OCI-LY7 (cell line): ENCODE measurements around the gene C10orf90. TPM values are rescaled to one million over a fixed set of nuclear protein-coding genes. Genes with fewer than 3 reads are reported as not detected.

Experiments used
- BruUV-seq: library from RNA; stranded (reverse); fragments of 400-500 nt; replicated peaks from 2 replicates; lab custom pipeline; 2021; lab: Mats Ljungman, UMichigan
- CTCF ChIA-PET: fragments of 300-600 bp; sonication (Branson Sonifier 250); formaldehyde crosslinking; loops from one replicate; lab custom pipeline; 2022; ENCODE audit warnings: antibody characterized with exemption; ENCODE audit not compliant: unreplicated experiment; lab: Charles Lee
- POLR2A ChIA-PET: fragments of 300-600 bp; sonication (Branson Sonifier 250); formaldehyde crosslinking; loops from one replicate; lab custom pipeline; 2022; ENCODE audit warnings: antibody characterized with exemption; lab: Charles Lee
- DNase-seq: peaks from one replicate; pipeline ENCODE4 v3.0.0-alpha.2; 2015; ENCODE audit warnings: low spot score
- H2AFZ ChIP-seq: fragments of 200-600 bp; sonication (generic), shearing (Covaris generic); 2 replicates; pipeline ENCODE4 v1.6.1; 2014; ENCODE audit warnings: mild to moderate bottlenecking, antibody characterized with exemption, low read length, moderate library complexity
- H3K27ac ChIP-seq: fragments of 200-600 bp; sonication (generic); 2 replicates; pipeline ENCODE4 v1.5.1; 2014; ENCODE audit warnings: mixed run types, low read depth, mild to moderate bottlenecking, moderate library complexity, low read length, inconsistent platforms; ENCODE audit not compliant: poor library complexity, severe bottlenecking
- H3K36me3 ChIP-seq: fragments of 200-600 bp; sonication (generic); 2 replicates; pipeline ENCODE4 v1.6.1; 2014; ENCODE audit warnings: mild to moderate bottlenecking, antibody characterized with exemption, low read length, moderate library complexity, mixed read lengths; ENCODE audit not compliant: insufficient read depth
- H3K4me1 ChIP-seq: fragments of 200-600 bp; sonication (generic); 2 replicates; pipeline ENCODE4 v1.5.1; 2014; ENCODE audit warnings: mild to moderate bottlenecking, low read length; ENCODE audit not compliant: insufficient read depth, poor library complexity, severe bottlenecking
- H3K4me2 ChIP-seq: fragments of 200-600 bp; sonication (generic); 2 replicates; pipeline ENCODE4 v1.6.1; 2014; ENCODE audit warnings: mild to moderate bottlenecking, low read length
- H3K4me3 ChIP-seq: fragments of 200-600 bp; sonication (generic); 2 replicates; pipeline ENCODE4 v1.5.1; 2014; ENCODE audit warnings: mild to moderate bottlenecking, low read depth, low read length; ENCODE audit not compliant: poor library complexity, severe bottlenecking
- H3K79me2 ChIP-seq: fragments of 200-600 bp; sonication (generic); 2 replicates; pipeline ENCODE4 v1.6.1; 2016; ENCODE audit warnings: low read depth, mild to moderate bottlenecking, low read length, moderate library complexity, mixed read lengths; ENCODE audit not compliant: insufficient read depth
- H3K9me2 ChIP-seq: fragments of 200-600 bp; sonication (generic); 2 replicates; pipeline ENCODE4 v1.6.1; 2016; ENCODE audit warnings: mild to moderate bottlenecking, low read length, mixed read lengths; ENCODE audit not compliant: insufficient read depth
- H3K9me3 ChIP-seq: fragments of 200-600 bp; sonication (generic); 2 replicates; pipeline ENCODE4 v1.6.1; 2014; ENCODE audit warnings: mild to moderate bottlenecking, mixed run types, low read length, mixed read lengths
- H4K20me1 ChIP-seq: fragments of 200-600 bp; sonication (generic); 2 replicates; pipeline ENCODE4 v1.6.1; 2014; ENCODE audit warnings: mild to moderate bottlenecking, antibody characterized with exemption, low read length, moderate library complexity, mixed read lengths; ENCODE audit not compliant: insufficient read depth
- EZH2phosphoT487 ChIP-seq: fragments of 200-600 bp; sonication (generic); IDR thresholded peaks from 2 replicates; pipeline ENCODE4 v1.6.1; 2018; ENCODE audit warnings: low read depth, borderline replicate concordance, mild to moderate bottlenecking, mixed run types, antibody characterized with exemption, low read length, moderate library complexity, mixed read lengths
- intact Hi-C: fragments of 100-400 bp; cut with micrococcal nuclease; formaldehyde crosslinking; loops from one replicate; pipeline ENCODE4 v1.10.0; 2022; ENCODE audit not compliant: unreplicated experiment
- total RNA-seq, 2 experiments: library from RNA; depleted of rRNA in 1 of 2; stranded (reverse); fragments of >200 nt in 1 of 2; shearing (Covaris generic) in 1 of 2; gene quantifications; 2 replicates each; pipeline ENCODE4 v1.2.3, GENCODE V29; 2014 to 2022
- TF ChIP-seq, protein P1 (sequence below): fragments of 200-600 bp; sonication (generic); conservative IDR thresholded peaks from 2 replicates; pipeline ENCODE4 v1.5.1; 2014; ENCODE audit warnings: mild to moderate bottlenecking, antibody characterized with exemption, low read length, moderate library complexity, mixed read lengths

The C10orf90 gene
- total RNA-seq, 2 experiments from 2014 or later: not detected

GRCh38 chr10:126646110-126646509 is 24.4 kb downstream of the C10orf90 start:
- Histone ChIP-seq H3K27ac (no peak overlapping the region), H4K20me1 (no peaks in the 10 kb centered on the region), H3K4me2 (no peak overlapping the region), H3K4me3 (no peak overlapping the region), H3K9me2 (no peaks in the 10 kb centered on the region), H3K4me1 (no peaks in the 10 kb centered on the region), H3K36me3 (no peaks in the 10 kb centered on the region), H3K9me3 (no peaks in the 10 kb centered on the region), H2AFZ (no peak overlapping the region), H3K79me2 (no peaks in the 10 kb centered on the region)
- no peak for DNase-seq
- BruUV-seq: no TSS peak
- intact Hi-C loops: no loop called here
- ChIA-PET POLR2A (interaction anchor here (0.6 kb wide), 1 partner anchor 1279 kb away, joined by 3 read pairs; no protein-coding TSS in a partner anchor), CTCF (no interaction called here)
- TF ChIP-seq, protein P1, sequence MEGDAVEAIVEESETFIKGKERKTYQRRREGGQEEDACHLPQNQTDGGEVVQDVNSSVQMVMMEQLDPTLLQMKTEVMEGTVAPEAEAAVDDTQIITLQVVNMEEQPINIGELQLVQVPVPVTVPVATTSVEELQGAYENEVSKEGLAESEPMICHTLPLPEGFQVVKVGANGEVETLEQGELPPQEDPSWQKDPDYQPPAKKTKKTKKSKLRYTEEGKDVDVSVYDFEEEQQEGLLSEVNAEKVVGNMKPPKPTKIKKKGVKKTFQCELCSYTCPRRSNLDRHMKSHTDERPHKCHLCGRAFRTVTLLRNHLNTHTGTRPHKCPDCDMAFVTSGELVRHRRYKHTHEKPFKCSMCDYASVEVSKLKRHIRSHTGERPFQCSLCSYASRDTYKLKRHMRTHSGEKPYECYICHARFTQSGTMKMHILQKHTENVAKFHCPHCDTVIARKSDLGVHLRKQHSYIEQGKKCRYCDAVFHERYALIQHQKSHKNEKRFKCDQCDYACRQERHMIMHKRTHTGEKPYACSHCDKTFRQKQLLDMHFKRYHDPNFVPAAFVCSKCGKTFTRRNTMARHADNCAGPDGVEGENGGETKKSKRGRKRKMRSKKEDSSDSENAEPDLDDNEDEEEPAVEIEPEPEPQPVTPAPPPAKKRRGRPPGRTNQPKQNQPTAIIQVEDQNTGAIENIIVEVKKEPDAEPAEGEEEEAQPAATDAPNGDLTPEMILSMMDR: no peak
- no peak for TF ChIP-seq EZH2phosphoT487

- Histone ChIP-seq H3K36me3 (no peaks in the 10 kb centered on the region), H3K4me2 (no peak overlapping the region), H3K4me1 (no peaks in the 10 kb centered on the region), H3K9me2 (no peaks in the 10 kb centered on the region), H3K4me3 (no peak overlapping the region), H4K20me1 (no peaks in the 10 kb centered on the region), H3K79me2 (no peaks in the 10 kb centered on the region), H3K27ac (no peak overlapping the region), H2AFZ (no peak overlapping the region), H3K9me3 (no peaks in the 10 kb centered on the region)
- DNase-seq: no peak
- BruUV-seq: no TSS peak
- ChIA-PET CTCF (no interaction called here), POLR2A (interaction anchor here (0.5 kb wide), 1 partner anchor 422 kb away, joined by 3 read pairs; no protein-coding TSS in a partner anchor)
- no peak for TF ChIP-seq EZH2phosphoT487
- TF ChIP-seq, protein P1: no peak
- intact Hi-C loops: no loop called here
Observed at GRCh38 chr10:126640401-126640800, 30.1 kb downstream of the C10orf90 start.

DNA sequence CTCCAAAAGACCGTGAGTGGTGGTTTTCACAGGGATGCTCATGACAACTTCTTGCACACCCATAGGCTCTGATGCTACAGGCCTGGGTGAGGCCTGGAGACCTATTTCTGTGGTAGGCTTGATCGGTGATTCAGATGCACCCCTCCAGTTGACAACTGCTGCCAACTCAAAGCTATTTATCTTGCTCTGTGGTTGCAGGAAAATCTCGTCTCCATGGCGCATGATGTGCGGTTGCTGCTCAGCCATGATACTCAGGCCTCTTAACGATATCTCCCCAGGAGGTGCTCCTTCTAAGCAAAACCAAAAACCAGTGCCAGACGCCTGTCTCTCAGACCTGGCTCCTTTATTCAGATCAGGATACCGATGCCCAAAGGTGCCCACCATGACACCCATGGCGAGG is 31.4 kb downstream of the C10orf90 start:
- TF ChIP-seq, protein P1: no peak
- no peak for TF ChIP-seq EZH2phosphoT487
- Histone ChIP-seq H2AFZ (no peak overlapping the region), H3K79me2 (no peaks in the 10 kb centered on the region), H3K9me3 (no peaks in the 10 kb centered on the region), H4K20me1 (no peaks in the 10 kb centered on the region), H3K4me1 (no peaks in the 10 kb centered on the region), H3K27ac (no peak overlapping the region), H3K36me3 (no peaks in the 10 kb centered on the region), H3K4me2 (no peak overlapping the region), H3K4me3 (no peak overlapping the region), H3K9me2 (no peaks in the 10 kb centered on the region)
- no peak for DNase-seq
- BruUV-seq: no TSS peak
- ChIA-PET CTCF (no interaction called here), POLR2A (no interaction called here)
- intact Hi-C loops: no loop called here
